ENCODE measurements around the gene TASOR. TPM values are rescaled to one million over a fixed set of nuclear protein-coding genes. Genes with fewer than 3 reads are reported as not detected.
"Not testable (repeated sequence)": the region's sequence is repeated elsewhere in the genome, so short reads cannot be mapped to it uniquely, and the experiment has no call there.

Gene TASOR
- total RNA-seq, 1 donor from 2014 or later = 65.9 TPM

- DNase-seq (ENCODE audit: extremely low spot score, unreplicated experiment) = no peak
- TF ChIP-seq CTCF (IDR thresholded peaks at IDR 0.05) = no peak
- Mint-ChIP-seq H3K36me3 (ENCODE audit: unreplicated experiment) (no peaks in the 10 kb centered on the region), H3K27ac (ENCODE audit: unreplicated experiment) (no peak overlapping the region), H3K4me1 (ENCODE audit: unreplicated experiment) (no peaks in the 10 kb centered on the region), H3K27me3 (ENCODE audit: unreplicated experiment) (peaks cover 24% of the 10 kb centered on the region), H3K4me3 (ENCODE audit: unreplicated experiment) (no peak overlapping the region), H3K9me3 (ENCODE audit: unreplicated experiment) (no peaks in the 10 kb centered on the region)
Observed at GRCh38 chr3:56700151-56700550, 17.1 kb upstream of the TASOR start.

- Mint-ChIP-seq H3K9me3 (ENCODE audit: unreplicated experiment) (no peaks in the 10 kb centered on the region), H3K27me3 (ENCODE audit: unreplicated experiment) (peaks cover 12% of the 10 kb centered on the region), H3K36me3 (ENCODE audit: unreplicated experiment) (no peaks in the 10 kb centered on the region), H3K4me3 (ENCODE audit: unreplicated experiment) (no peak overlapping the region), H3K27ac (ENCODE audit: unreplicated experiment) (no peak overlapping the region), H3K4me1 (ENCODE audit: unreplicated experiment) (no peaks in the 10 kb centered on the region)
- TF ChIP-seq CTCF (IDR thresholded peaks at IDR 0.05) = no peak
- DNase-seq (ENCODE audit: extremely low spot score, unreplicated experiment) = no peak
Observed at GRCh38 chr3:56694867-56695683, 12.0 kb upstream of the TASOR start.

DNA sequence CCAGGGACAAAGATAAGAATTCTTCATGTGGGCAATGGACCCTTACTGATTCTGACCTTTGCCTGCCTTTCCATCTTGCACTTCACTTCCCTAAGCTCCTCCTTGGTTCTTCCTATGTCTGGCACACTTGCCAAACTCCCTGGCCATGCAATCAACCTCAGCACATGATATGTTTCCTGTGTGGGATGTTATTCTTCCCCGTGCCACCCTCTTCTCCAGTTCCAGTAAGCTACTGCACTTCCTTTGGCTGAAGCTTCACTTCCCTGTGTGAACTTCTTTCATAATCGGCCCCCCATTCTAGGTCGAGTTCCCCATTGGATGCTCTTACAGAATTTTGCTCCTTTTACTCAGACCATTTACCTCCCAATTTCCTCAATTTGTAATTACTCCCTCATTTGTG is 10.7 kb upstream of the TASOR start:
- H3K27me3 Mint-ChIP-seq (ENCODE audit: unreplicated experiment) = peaks cover 10% of the 10 kb centered on the region
- no peaks in the 10 kb centered on the region for H3K36me3 Mint-ChIP-seq (ENCODE audit: unreplicated experiment)
- H3K9me3 Mint-ChIP-seq (ENCODE audit: unreplicated experiment) = no peaks in the 10 kb centered on the region
- H3K4me1 Mint-ChIP-seq (ENCODE audit: unreplicated experiment) = no peaks in the 10 kb centered on the region
- no peak overlapping the region for H3K4me3 Mint-ChIP-seq (ENCODE audit: unreplicated experiment)
- DNase-seq (ENCODE audit: extremely low spot score, unreplicated experiment) = no peak
- TF ChIP-seq CTCF (IDR thresholded peaks at IDR 0.05) = no peak
- H3K27ac Mint-ChIP-seq (ENCODE audit: unreplicated experiment) = no peak overlapping the region

DNA sequence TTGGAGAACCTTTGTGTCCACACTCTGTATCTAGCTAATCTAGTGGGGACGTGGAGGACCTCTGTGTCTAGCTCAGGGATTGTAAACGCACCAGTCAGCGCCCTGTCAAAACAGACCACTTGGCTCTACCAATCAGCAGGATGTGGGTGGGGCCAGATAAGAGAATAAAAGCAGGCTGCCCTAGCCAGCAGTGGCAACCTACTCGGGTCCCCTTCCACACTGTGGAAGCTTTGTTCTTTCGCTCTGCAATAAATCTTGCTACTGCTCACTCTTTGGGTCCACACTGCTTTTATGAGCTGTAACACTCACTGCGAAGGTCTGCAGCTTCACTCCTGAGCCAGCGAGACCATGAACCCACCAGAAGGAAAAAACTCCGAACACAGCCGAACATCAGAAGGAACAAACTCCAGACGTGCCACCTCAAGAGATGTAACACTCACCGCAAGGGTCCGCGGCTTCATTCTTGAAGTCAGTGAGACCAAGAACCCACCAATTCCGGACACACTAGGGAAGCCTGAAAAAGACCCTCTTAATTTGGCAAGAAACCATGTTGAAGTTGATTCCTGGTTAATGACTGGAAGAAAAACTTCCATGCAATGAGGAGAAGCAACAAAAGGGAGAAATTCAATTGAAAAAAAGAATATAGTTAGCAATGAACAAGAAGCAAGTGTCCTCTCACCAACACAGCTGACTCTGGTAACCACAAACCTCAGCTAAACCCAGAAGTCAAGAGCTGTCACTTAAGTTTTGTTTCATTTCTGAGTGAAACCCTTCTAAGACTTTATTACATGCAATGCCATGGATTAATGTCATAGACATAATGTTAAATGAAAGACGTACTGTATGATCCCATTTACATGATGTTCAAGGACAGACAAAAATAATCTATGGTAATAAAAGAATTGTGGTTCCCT is 9.7 kb upstream of the TASOR start:
- not testable (repeated sequence) for H3K4me1 Mint-ChIP-seq (ENCODE audit: unreplicated experiment); DNase-seq (ENCODE audit: extremely low spot score, unreplicated experiment); H3K36me3 Mint-ChIP-seq (ENCODE audit: unreplicated experiment); H3K9me3 Mint-ChIP-seq (ENCODE audit: unreplicated experiment); H3K4me3 Mint-ChIP-seq (ENCODE audit: unreplicated experiment); H3K27ac Mint-ChIP-seq (ENCODE audit: unreplicated experiment); H3K27me3 Mint-ChIP-seq (ENCODE audit: unreplicated experiment)

DNA sequence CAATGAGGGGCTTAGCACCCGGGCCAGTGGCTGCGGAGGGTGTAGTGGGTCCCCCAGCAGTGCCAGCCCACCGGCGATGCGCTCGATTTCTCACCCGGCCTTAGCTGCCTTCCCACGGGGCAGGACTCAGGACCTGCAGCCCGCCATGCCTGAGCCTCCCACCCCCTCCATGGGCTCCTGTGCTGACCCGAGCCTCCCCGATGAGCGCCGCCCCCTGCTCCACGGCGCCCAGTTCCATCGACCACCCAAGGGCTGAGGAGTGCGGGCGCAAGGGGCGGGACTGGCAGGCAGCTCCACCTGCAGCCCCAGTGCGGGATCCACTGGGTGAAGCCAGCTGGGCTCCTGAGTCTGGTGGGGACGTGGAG is 8.9 kb upstream of the TASOR start:
- H3K36me3 Mint-ChIP-seq (ENCODE audit: unreplicated experiment); H3K27ac Mint-ChIP-seq (ENCODE audit: unreplicated experiment); H3K4me3 Mint-ChIP-seq (ENCODE audit: unreplicated experiment); H3K27me3 Mint-ChIP-seq (ENCODE audit: unreplicated experiment); DNase-seq (ENCODE audit: extremely low spot score, unreplicated experiment); H3K4me1 Mint-ChIP-seq (ENCODE audit: unreplicated experiment); H3K9me3 Mint-ChIP-seq (ENCODE audit: unreplicated experiment): not testable (repeated sequence)
